H9 (cell line): ENCODE results near the gene CORO2B. TPM values are rescaled to one million over a fixed set of nuclear protein-coding genes. Genes with fewer than 3 reads are reported as not detected.

ENCODE experiments used
- DNase-seq: peaks from one replicate; pipeline ENCODE4 v3.0.0-alpha.2; 2017
- H2AFZ ChIP-seq: one replicate; pipeline ENCODE4 v1.6.1; 2013; ENCODE audit warnings: mild to moderate bottlenecking, low read length, control low read depth, moderate library complexity
- H2AK5ac ChIP-seq: 2 replicates; pipeline ENCODE4 v1.6.1; 2013; ENCODE audit warnings: low read length, control low read depth, mixed read lengths; ENCODE audit not compliant: insufficient read length
- H2BK120ac ChIP-seq: one replicate; pipeline ENCODE4 v1.6.1; 2013; ENCODE audit warnings: low read depth, mild to moderate bottlenecking, low read length, control low read depth, inconsistent platforms; ENCODE audit not compliant: poor library complexity, severe bottlenecking
- H2BK12ac ChIP-seq: 2 replicates; pipeline ENCODE4 v1.6.1; 2013; ENCODE audit warnings: low read length, control low read depth, mixed read lengths, low read depth; ENCODE audit not compliant: insufficient read length
- H2BK15ac ChIP-seq: 2 replicates; pipeline ENCODE4 v1.6.1; 2013; ENCODE audit warnings: low read depth, low read length, control low read depth
- H2BK20ac ChIP-seq: one replicate; pipeline ENCODE4 v1.6.1; 2013; ENCODE audit warnings: low read depth, mild to moderate bottlenecking, low read length, control low read depth, inconsistent platforms; ENCODE audit not compliant: poor library complexity, severe bottlenecking
- H2BK5ac ChIP-seq: 2 replicates; pipeline ENCODE4 v1.6.1; 2013; ENCODE audit warnings: low read length, control low read depth, mixed read lengths; ENCODE audit not compliant: insufficient read length
- H3K14ac ChIP-seq: 2 replicates; pipeline ENCODE4 v1.6.1; 2013; ENCODE audit warnings: low read length, control low read depth; ENCODE audit not compliant: insufficient read depth
- H3K18ac ChIP-seq: 2 replicates; pipeline ENCODE4 v1.6.1; 2013; ENCODE audit warnings: low read depth, mild to moderate bottlenecking, mixed read lengths, low read length, control low read depth; ENCODE audit not compliant: insufficient read length
- H3K23ac ChIP-seq: 2 replicates; pipeline ENCODE4 v1.6.1; 2013; ENCODE audit warnings: low read length, control low read depth, mixed read lengths, low read depth; ENCODE audit not compliant: insufficient read length
- H3K23me2 ChIP-seq: 2 replicates; pipeline ENCODE4 v1.6.1; 2013; ENCODE audit warnings: low read depth, mild to moderate bottlenecking, mixed read lengths, low read length, control low read depth; ENCODE audit not compliant: insufficient read length, poor library complexity, severe bottlenecking
- H3K27ac ChIP-seq: 2 replicates; pipeline ENCODE4 v1.5.1; 2013; ENCODE audit warnings: low read length, control low read depth, mixed read lengths, low read depth; ENCODE audit not compliant: insufficient read length
- H3K27me3 ChIP-seq: 2 replicates; pipeline ENCODE4 v1.6.1; 2013; ENCODE audit warnings: low read length, control low read depth, inconsistent platforms; ENCODE audit not compliant: insufficient read depth
- H3K4ac ChIP-seq: 2 replicates; pipeline ENCODE4 v1.6.1; 2013; ENCODE audit warnings: low read depth, mild to moderate bottlenecking, control low read depth, inconsistent platforms, low read length, moderate library complexity
- H3K4me1 ChIP-seq: 2 replicates; pipeline ENCODE4 v1.6.1; 2013; ENCODE audit warnings: low read length, control low read depth, inconsistent platforms; ENCODE audit not compliant: insufficient read depth
- H3K4me2 ChIP-seq: 2 replicates; pipeline ENCODE4 v1.6.1; 2013; ENCODE audit warnings: low read length, control low read depth, mixed read lengths; ENCODE audit not compliant: insufficient read length, insufficient read depth
- H3K56ac ChIP-seq: 2 replicates; pipeline ENCODE4 v1.6.1; 2013; ENCODE audit warnings: low read depth, mild to moderate bottlenecking, mixed read lengths, low read length, control low read depth; ENCODE audit not compliant: insufficient read length
- H3K79me1 ChIP-seq: 2 replicates; pipeline ENCODE4 v1.6.1; 2013; ENCODE audit warnings: low read depth, mild to moderate bottlenecking, moderate library complexity, low read length, control low read depth, inconsistent platforms; ENCODE audit not compliant: insufficient read depth, poor library complexity, severe bottlenecking
- H3K79me2 ChIP-seq: 2 replicates; pipeline ENCODE4 v1.6.1; 2013; ENCODE audit warnings: low read length, control low read depth, inconsistent platforms; ENCODE audit not compliant: insufficient read depth
- H3K9ac ChIP-seq: 2 replicates; pipeline ENCODE4 v1.6.1; 2013; ENCODE audit warnings: low read length, control low read depth, mixed read lengths; ENCODE audit not compliant: insufficient read length; ENCODE audit errors: extremely low read depth
- H3K9me3 ChIP-seq: one replicate; pipeline ENCODE4 v1.6.1; 2013; ENCODE audit warnings: low read depth, low read length, inconsistent platforms; ENCODE audit not compliant: control insufficient read depth
- H3T11ph ChIP-seq: one replicate; pipeline ENCODE4 v1.6.1; 2013; ENCODE audit warnings: mild to moderate bottlenecking, low read length, control low read depth, inconsistent platforms
- H4K20me1 ChIP-seq: one replicate; pipeline ENCODE4 v1.6.1; 2013; ENCODE audit not compliant: control insufficient read depth, insufficient read length, insufficient read depth
- H4K5ac ChIP-seq: 2 replicates; pipeline ENCODE4 v1.6.1; 2013; ENCODE audit warnings: low read depth, mild to moderate bottlenecking, mixed read lengths, low read length, control low read depth; ENCODE audit not compliant: insufficient read length
- H4K8ac ChIP-seq: replicated peaks from 2 replicates; pipeline ENCODE4 v1.6.1; 2013; ENCODE audit warnings: low read length, control low read depth, mixed read lengths, low read depth; ENCODE audit not compliant: insufficient read length
- H4K91ac ChIP-seq: 2 replicates; pipeline ENCODE4 v1.6.1; 2013; ENCODE audit warnings: low read depth, mild to moderate bottlenecking, moderate library complexity, mixed read lengths, low read length, control low read depth; ENCODE audit not compliant: insufficient read length
- H3K27ac Mint-ChIP-seq, 3 experiments: 2 replicates in 2 of 3; 3 replicates in 1 of 3; pipeline ENCODE4 v1.8.0; 2020 to 2021; ENCODE audit warnings: mixed read lengths in 3 of 3, mild to moderate bottlenecking in 1 of 3, moderate library complexity in 1 of 3
- H3K27me3 Mint-ChIP-seq: 2 replicates; pipeline ENCODE4 v1.8.0; 2021; ENCODE audit warnings: low read depth, mild to moderate bottlenecking, moderate library complexity, mixed read lengths
- H3K36me3 Mint-ChIP-seq, 3 experiments: 2 replicates in 2 of 3; 3 replicates in 1 of 3; pipeline ENCODE4 v1.8.0; 2020 to 2021; ENCODE audit warnings: low read depth in 3 of 3, mixed read lengths in 3 of 3; ENCODE audit not compliant: insufficient read depth in 1 of 3
- H3K4me1 Mint-ChIP-seq, 2 experiments: 2 replicates each; pipeline ENCODE4 v1.8.0; 2020; ENCODE audit warnings: mixed read lengths in 2 of 2
- H3K4me3 Mint-ChIP-seq, 2 experiments: 2 replicates in 1 of 2; 3 replicates in 1 of 2; pipeline ENCODE4 v1.8.0; 2020 to 2021; ENCODE audit warnings: mild to moderate bottlenecking in 2 of 2, mixed read lengths in 2 of 2, moderate library complexity in 1 of 2
- H3K9me3 Mint-ChIP-seq, 2 experiments: 2 replicates in 1 of 2; 3 replicates in 1 of 2; pipeline ENCODE4 v1.8.0; 2020; ENCODE audit warnings: mild to moderate bottlenecking in 2 of 2, mixed read lengths in 2 of 2, moderate library complexity in 1 of 2
- WGBS: extraction: QIAGEN DNeasy Blood & Tissue Kit; methylation state at CpG from one replicate; pipeline ENCODE4 v1.1.7; 2013; ENCODE audit warnings: missing lambda C conversion rate, low lambda C conversion rate, mixed read lengths; ENCODE audit not compliant: insufficient read length; ENCODE audit errors: extremely low coverage; 5-methylcytosine and 5-hydroxymethylcytosine counted together
- total RNA-seq: library from RNA; stranded (reverse); gene quantifications from 2 replicates; pipeline ENCODE4 v1.2.1, GENCODE V29; 2021
- TF ChIP-seq, protein P1 (sequence below): fragments of 200-600 bp; sonication (generic); conservative IDR thresholded peaks from 3 replicates; pipeline ENCODE4 v1.8.0; 2021; ENCODE audit warnings: antibody characterized with exemption, mild to moderate bottlenecking

Gene CORO2B
- total RNA-seq, 1 experiment from 2014 or later = 3.1 TPM

DNA sequence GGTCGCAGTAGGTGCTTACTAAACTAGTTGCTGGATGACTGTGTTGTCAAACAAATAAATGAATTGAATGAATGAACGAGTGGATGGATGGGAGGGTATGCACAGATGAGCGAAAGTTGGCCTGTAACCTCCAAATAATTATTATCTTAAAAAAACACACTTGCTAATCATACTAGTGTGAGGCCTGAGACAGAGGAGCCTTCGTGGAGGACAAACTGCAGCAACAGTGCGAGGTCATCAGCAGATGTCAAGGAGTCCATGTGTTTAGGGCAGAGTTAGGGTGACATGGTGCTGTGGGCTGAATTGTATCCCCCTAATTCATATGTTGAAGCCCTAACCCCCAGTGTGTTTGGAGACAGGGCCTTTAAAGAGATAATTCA, 24.4 kb downstream of the CORO2B start:
- no peak overlapping the region for H2BK120ac ChIP-seq
- H3K27ac ChIP-seq = no peak overlapping the region
- peaks cover 14% of the 10 kb centered on the region for H3K4me1 ChIP-seq
- no peak overlapping the region for H2BK5ac ChIP-seq
- Mint-ChIP-seq H3K4me3 (no peak overlapping the region), H3K36me3 (peaks cover 0 to 8% (median 0%) of the 10 kb centered on the region in 3 experiments; a peak in 2 of 7 replicates), H3K27me3 (peaks cover 35% of the 10 kb centered on the region), H3K9me3 (no peaks in the 10 kb centered on the region; a peak in 1 of 5 replicates), H3K4me1 (peaks cover 47 to 52% of the 10 kb centered on the region in 2 experiments), H3K27ac (no peak overlapping the region)
- no peak overlapping the region for H4K5ac ChIP-seq
- no peak overlapping the region for H2BK12ac ChIP-seq
- H3K79me2 ChIP-seq = no peaks in the 10 kb centered on the region; the same call in 1 of the 2 replicates
- no peak overlapping the region for H3K9ac ChIP-seq
- H4K20me1 ChIP-seq = no peaks in the 10 kb centered on the region
- H3K9me3 ChIP-seq = no peaks in the 10 kb centered on the region
- DNase-seq = no peak
- H3K4ac ChIP-seq = no peak overlapping the region
- no peaks in the 10 kb centered on the region for H3K79me1 ChIP-seq
- peaks cover 2% of the 10 kb centered on the region for H3K23me2 ChIP-seq
- WGBS = no CpG with 5 or more reads among the region's 5 CpGs
- H2BK20ac ChIP-seq = no peak overlapping the region
- TF ChIP-seq, protein P1, sequence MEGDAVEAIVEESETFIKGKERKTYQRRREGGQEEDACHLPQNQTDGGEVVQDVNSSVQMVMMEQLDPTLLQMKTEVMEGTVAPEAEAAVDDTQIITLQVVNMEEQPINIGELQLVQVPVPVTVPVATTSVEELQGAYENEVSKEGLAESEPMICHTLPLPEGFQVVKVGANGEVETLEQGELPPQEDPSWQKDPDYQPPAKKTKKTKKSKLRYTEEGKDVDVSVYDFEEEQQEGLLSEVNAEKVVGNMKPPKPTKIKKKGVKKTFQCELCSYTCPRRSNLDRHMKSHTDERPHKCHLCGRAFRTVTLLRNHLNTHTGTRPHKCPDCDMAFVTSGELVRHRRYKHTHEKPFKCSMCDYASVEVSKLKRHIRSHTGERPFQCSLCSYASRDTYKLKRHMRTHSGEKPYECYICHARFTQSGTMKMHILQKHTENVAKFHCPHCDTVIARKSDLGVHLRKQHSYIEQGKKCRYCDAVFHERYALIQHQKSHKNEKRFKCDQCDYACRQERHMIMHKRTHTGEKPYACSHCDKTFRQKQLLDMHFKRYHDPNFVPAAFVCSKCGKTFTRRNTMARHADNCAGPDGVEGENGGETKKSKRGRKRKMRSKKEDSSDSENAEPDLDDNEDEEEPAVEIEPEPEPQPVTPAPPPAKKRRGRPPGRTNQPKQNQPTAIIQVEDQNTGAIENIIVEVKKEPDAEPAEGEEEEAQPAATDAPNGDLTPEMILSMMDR = no peak
- H3K23ac ChIP-seq = no peak overlapping the region
- no peak overlapping the region for H3K4me2 ChIP-seq
- H3K14ac ChIP-seq = no peak overlapping the region
- no peak overlapping the region for H4K8ac ChIP-seq
- no peak overlapping the region for H3T11ph ChIP-seq
- no peak overlapping the region for H3K56ac ChIP-seq
- H4K91ac ChIP-seq = no peak overlapping the region
- no peak overlapping the region for H2AFZ ChIP-seq
- no peaks in the 10 kb centered on the region for H3K27me3 ChIP-seq
- no peak overlapping the region for H2AK5ac ChIP-seq
- H3K18ac ChIP-seq = no peak overlapping the region
- H2BK15ac ChIP-seq = no peak overlapping the region
